HepG2 (cell line): ENCODE data around the gene GPC6. TPM values are rescaled to one million over a fixed set of nuclear protein-coding genes. Genes with fewer than 3 reads are reported as not detected.

Source experiments
- ATAC-seq: fragments of 200-7000 bp; cut with Tn5 transposase; 3 replicates; pipeline ENCODE4 v1.9.1; 2020; ENCODE audit warnings: mild to moderate bottlenecking, moderate library complexity
- BruUV-seq: library from RNA; stranded (reverse); fragments of 400-500 nt; replicated peaks from 2 replicates; lab custom pipeline; 2021; lab: Mats Ljungman, UMichigan
- CTCF ChIA-PET: fragments of 300-600 bp; formaldehyde crosslinking; extraction: SDS; loops from one replicate; lab custom pipeline; 2021; ENCODE audit warnings: low total read pairs, inconsistent platforms, low intra/inter-chr PET ratio; lab: Yijun Ruan, JAX
- POLR2A ChIA-PET: fragments of 350-600 bp; sonication (Branson Sonifier 250); formaldehyde crosslinking; loops from one replicate; lab custom pipeline; 2020; ENCODE audit warnings: antibody characterized with exemption, inconsistent platforms; lab: Yijun Ruan, JAX
- DNase-seq: peaks from one replicate; pipeline ENCODE4 v3.0.0-alpha.2; 2015; ENCODE audit warnings: low spot score
- FAIRE-seq: peaks from 3 replicates; lab custom pipeline; 2011; peaks lifted over from hg19 to GRCh38; lab: Jason Lieb, UNC
- H2AFZ ChIP-seq: one replicate; pipeline ENCODE4 v1.6.1; 2011; ENCODE audit warnings: low read length, inconsistent platforms
- H3K27ac ChIP-seq: fragments of 300-600 bp; 3 replicates; pipeline ENCODE4 v1.8.0; 2011; ENCODE audit warnings: mixed run types, mild to moderate bottlenecking, mixed read lengths, low read length, inconsistent platforms; ENCODE audit not compliant: insufficient read depth; ENCODE audit errors: extremely low read length
- H3K27me3 ChIP-seq, 2 experiments: fragments of 200-600 bp in 1 of 2; 2 replicates in 1 of 2; 3 replicates in 1 of 2; pipeline versions ENCODE4 v1.6.0 to v1.8.0; 2011; ENCODE audit warnings: low read length in 2 of 2, mild to moderate bottlenecking in 2 of 2, moderate library complexity in 2 of 2, inconsistent platforms in 1 of 2; ENCODE audit not compliant: insufficient read depth in 2 of 2, control insufficient read depth in 1 of 2
- H3K36me3 ChIP-seq, 2 experiments: fragments of 200-600 bp in 1 of 2; replicated peaks in 1 of 2; 2 replicates in 1 of 2; 3 replicates in 1 of 2; pipeline versions ENCODE4 v1.5.1 to v1.8.0; 2011; ENCODE audit warnings: low read length in 2 of 2, inconsistent platforms in 1 of 2; ENCODE audit not compliant: insufficient read depth in 2 of 2, control insufficient read depth in 1 of 2
- H3K4me1 ChIP-seq: 2 replicates; pipeline ENCODE4 v1.5.1; 2012; ENCODE audit warnings: low read length, inconsistent platforms; ENCODE audit not compliant: insufficient read depth
- H3K4me2 ChIP-seq: 2 replicates; pipeline ENCODE4 v1.6.0; 2011; ENCODE audit warnings: low read depth, low read length, inconsistent platforms
- H3K4me3 ChIP-seq, 3 experiments: fragments of 200-600 bp in 1 of 3; sonication (generic), shearing (Covaris generic) in 1 of 3; replicated peaks in 1 of 3; 2 replicates each; pipeline ENCODE4 v1.5.1; 2011 to 2016; ENCODE audit warnings: low read length in 3 of 3, inconsistent platforms in 2 of 3, low read depth in 2 of 3, mild to moderate bottlenecking in 2 of 3, control low read depth in 1 of 3, mixed read lengths in 1 of 3; ENCODE audit not compliant: insufficient read depth in 1 of 3
- H3K79me2 ChIP-seq: one replicate; pipeline ENCODE4 v1.6.1; 2011; ENCODE audit warnings: low read length, inconsistent platforms; ENCODE audit not compliant: insufficient read depth
- H3K9ac ChIP-seq: 2 replicates; pipeline ENCODE4 v1.6.0; 2011; ENCODE audit warnings: mild to moderate bottlenecking, low read depth, low read length, inconsistent platforms; ENCODE audit not compliant: insufficient read depth
- H3K9me3 ChIP-seq: 2 replicates; pipeline ENCODE4 v1.5.1; 2012; ENCODE audit warnings: mild to moderate bottlenecking, low read length
- H4K20me1 ChIP-seq: 2 replicates; pipeline ENCODE4 v1.6.0; 2011; ENCODE audit warnings: inconsistent platforms, mild to moderate bottlenecking, low read length, moderate library complexity; ENCODE audit not compliant: insufficient read depth
- ATF7-NPFF ChIP-seq: sonication (generic); formaldehyde crosslinking; IDR thresholded peaks from 2 replicates; pipeline ENCODE4 v1.8.1; 2023; ENCODE audit warnings: mild to moderate bottlenecking, low read depth, missing genetic modification reagents, moderate library complexity
- BCL6 ChIP-seq: IDR thresholded peaks from 2 replicates; pipeline ENCODE4 v1.6.1; 2016; ENCODE audit warnings: missing genetic modification reagents, missing compliant biosample characterization
- EHMT2 ChIP-seq: fragments of 200-600 bp; sonication (generic); IDR thresholded peaks from 2 replicates; pipeline ENCODE4 v1.7.0; 2017; ENCODE audit warnings: antibody characterized with exemption, low read depth, low read length, borderline replicate concordance
- FOXO4 ChIP-seq: sonication (generic); formaldehyde crosslinking; conservative IDR thresholded peaks from 2 replicates; pipeline ENCODE4 v1.8.1; 2023; ENCODE audit warnings: missing genetic modification reagents
- HNRNPK ChIP-seq: fragments of 200-400 bp; formaldehyde crosslinking; IDR thresholded peaks from 2 replicates; pipeline ENCODE4 v1.6.1; 2018; ENCODE audit warnings: low read length, low read depth, moderate library complexity, mild to moderate bottlenecking; ENCODE audit not compliant: poor library complexity, severe bottlenecking
- HNRNPL ChIP-seq: fragments of 200-400 bp; formaldehyde crosslinking; IDR thresholded peaks from 2 replicates; pipeline ENCODE4 v1.6.1; 2017; ENCODE audit warnings: mild to moderate bottlenecking, low read depth, low read length
- HOXA5 ChIP-seq: sonication (generic); formaldehyde crosslinking; IDR thresholded peaks from 2 replicates; pipeline ENCODE4 v1.4.0; 2020; ENCODE audit warnings: missing genetic modification reagents
- MAZ ChIP-seq, 2 experiments: sonication (generic) in 1 of 2; formaldehyde crosslinking in 1 of 2; IDR thresholded peaks; 2 replicates each; pipeline versions ENCODE4 v1.5.0 to v1.6.1; 2012 to 2020; ENCODE audit warnings: low read depth in 2 of 2, mild to moderate bottlenecking in 2 of 2, borderline replicate concordance in 1 of 2, improper control_type of control experiment in 1 of 2, low read length in 1 of 2, missing genetic modification reagents in 1 of 2, moderate library complexity in 1 of 2
- NFKB2 ChIP-seq: sonication (generic); formaldehyde crosslinking; IDR thresholded peaks from 2 replicates; pipeline ENCODE4 v1.4.0; 2020; ENCODE audit warnings: missing genetic modification reagents, borderline replicate concordance
- RARG ChIP-seq: sonication (generic); formaldehyde crosslinking; IDR thresholded peaks from 2 replicates; pipeline ENCODE4 v1.4.0; 2020; ENCODE audit warnings: low read depth, mild to moderate bottlenecking, missing genetic modification reagents
- SIN3B ChIP-seq: fragments of 150-350 bp; IDR thresholded peaks from 2 replicates; pipeline ENCODE4 v1.6.1; 2014; ENCODE audit warnings: low read length
- TSC22D2 ChIP-seq: sonication (generic); formaldehyde crosslinking; IDR thresholded peaks from 2 replicates; pipeline ENCODE4 v1.5.1; 2020; ENCODE audit warnings: missing genetic modification reagents, mild to moderate bottlenecking, borderline replicate concordance
- ZNF18 ChIP-seq: sonication (generic); formaldehyde crosslinking; IDR thresholded peaks from 2 replicates; pipeline ENCODE4 v1.8.0; 2022; ENCODE audit warnings: mild to moderate bottlenecking, missing genetic modification reagents; ENCODE audit not compliant: insufficient replicate concordance
- ZNF430 ChIP-seq: sonication (generic); formaldehyde crosslinking; IDR thresholded peaks from 2 replicates; pipeline ENCODE4 v1.9.0; 2021; ENCODE audit warnings: mild to moderate bottlenecking, missing genetic modification reagents
- ZNF468 ChIP-seq: sonication (generic); formaldehyde crosslinking; IDR thresholded peaks from 2 replicates; pipeline ENCODE4 v1.8.0; 2022; ENCODE audit warnings: mild to moderate bottlenecking, moderate library complexity, missing genetic modification reagents
- ZNF678 ChIP-seq: sonication (generic); formaldehyde crosslinking; IDR thresholded peaks from 2 replicates; pipeline ENCODE4 v1.4.0; 2020; ENCODE audit warnings: mild to moderate bottlenecking, missing genetic modification reagents
- ZSCAN5A ChIP-seq: sonication (generic); formaldehyde crosslinking; IDR thresholded peaks from 2 replicates; pipeline ENCODE4 v1.8.0; 2022; ENCODE audit warnings: mild to moderate bottlenecking, missing genetic modification reagents, borderline replicate concordance
- WGBS: methylation state at CpG from one replicate; pipeline ENCODE4 v1.1.6; 2017; ENCODE audit warnings: low lambda C conversion rate; 5-methylcytosine and 5-hydroxymethylcytosine counted together
- in situ Hi-C: cut with HindIII; loops from 2 replicates; pipeline ENCODE4 v1.10.0; 2017; ENCODE audit warnings: low pct_unique_long_range_greater_than_20kb; ENCODE audit not compliant: extremely low pct_ligation_motif_present
- intact Hi-C: fragments of 100-400 bp; cut with micrococcal nuclease; formaldehyde crosslinking; loops from one replicate; pipeline ENCODE4 v1.10.0; 2022; ENCODE audit not compliant: unreplicated experiment
- polyA plus RNA-seq, 8 experiments: library from polyadenylated mRNA; depleted of rRNA in 3 of 8; stranded (reverse) in 7 of 8; unstranded in 1 of 8; fragments of >200 nt; fragmentation: Illumina TruSeq in 4 of 8; extraction: Trizol in 4 of 8; gene quantifications; 2 replicates each; pipeline versions ENCODE4 v1.2.1 to v1.2.3, GENCODE V29; 2011 to 2016; ENCODE audit warnings: low read depth in 4 of 8, missing spikeins in 1 of 8, mixed read lengths in 1 of 8; ENCODE audit not compliant: insufficient read depth in 1 of 8
- total RNA-seq, 5 experiments: library from RNA; depleted of rRNA; stranded (reverse); fragments of >200 nt; fragmentation: Illumina TruSeq; extraction: Trizol; gene quantifications; 2 replicates each; pipeline ENCODE4 v1.2.3, GENCODE V29; 2016; ENCODE audit warnings: low read depth in 1 of 5

GPC6 gene
- total and polyA plus RNA-seq, 2 of the 13 experiments (the other 11 are each of a cell fraction or from before 2014, with no cell fraction given) = 24.5 to 33.9 TPM

- H3K79me2 ChIP-seq = no peaks in the 10 kb centered on the region
- H3K9me3 ChIP-seq = no peaks in the 10 kb centered on the region
- H3K9ac ChIP-seq = no peak overlapping the region
- CTCF ChIA-PET = no interaction called here
- no TSS peak for BruUV-seq
- TF ChIP-seq SIN3B (no peak), RARG (CRISPR knock-in tag) (no peak), HNRNPL (no peak), NFKB2 (CRISPR knock-in tag) (no peak), BCL6 (CRISPR knock-in tag) (no peak), EHMT2 (no peak), ZNF430 (CRISPR knock-in tag) (no peak), ATF7-NPFF (no peak), ZSCAN5A (no peak), ZNF468 (CRISPR knock-in tag) (no peak), HOXA5 (no peak), ZNF18 (CRISPR knock-in tag) (no peak), ZNF678 (CRISPR knock-in tag) (no peak), MAZ (IDR thresholded peaks at IDR 0.05; ENCODE audit: borderline replicate concordance, low read depth, low read length) (no peak), MAZ (CRISPR knock-in tag; IDR thresholded peaks at IDR 0.05; ENCODE audit: low read depth) (no peak), TSC22D2 (CRISPR knock-in tag) (no peak), HNRNPK (no peak), FOXO4 (CRISPR knock-in tag) (no peak)
- TF ChIP-seq, all 625 proteins: peak for 0
- no peaks in the 10 kb centered on the region for H3K27me3 ChIP-seq
- intact Hi-C loops (no loop called here), in situ Hi-C loops (no loop called here)
- POLR2A ChIA-PET = no interaction called here
- H2AFZ ChIP-seq = no peak overlapping the region
- ATAC-seq (no peak), DNase-seq (no peak), FAIRE-seq (no peak)
- 98% methylated on average over 3 of the region's 3 CpGs for WGBS
- no peaks in the 10 kb centered on the region for H3K4me1 ChIP-seq
- H4K20me1 ChIP-seq = no peaks in the 10 kb centered on the region
- H3K27ac ChIP-seq = no peak overlapping the region
- H3K36me3 ChIP-seq = no peaks in the 10 kb centered on the region
- no peak overlapping the region for H3K4me2 ChIP-seq
- H3K4me3 ChIP-seq = no peak overlapping the region
Measured at GRCh38 chr13:93996481-93996880, 769.9 kb downstream of the GPC6 start.
